K562 (cell line): Measurements from ENCODE around the gene FGF21. TPM values are rescaled to one million over a fixed set of nuclear protein-coding genes. Genes with fewer than 3 reads are reported as not detected.
A peak's percentile ranks its signal among the peaks of the same experiment; 100 is the strongest.

ENCODE experiments used
- ATAC-seq: fragments of 200-7000 bp; cut with Tn5 transposase; 3 replicates; pipeline ENCODE4 v1.9.1; 2020; ENCODE audit warnings: moderate library complexity
- BruUV-seq: library from RNA; stranded (reverse); fragments of 400-500 nt; replicated peaks from 2 replicates; lab custom pipeline; 2021; lab: Mats Ljungman, UMichigan
- CTCF ChIA-PET: fragments of 300-600 bp; formaldehyde crosslinking; extraction: SDS; loops from one replicate; lab custom pipeline; 2021; ENCODE audit warnings: low intra/inter-chr PET ratio; lab: Yijun Ruan, JAX
- POLR2A ChIA-PET: fragments of 300-600, 350-650 bp; sonication (Branson Sonifier 250); formaldehyde crosslinking; extraction: SDS; loops from one replicate; lab custom pipeline; 2021; ENCODE audit warnings: antibody characterized with exemption, inconsistent platforms; lab: Yijun Ruan, JAX
- DNase-seq, 4 experiments: peaks; one replicate each; pipeline versions ENCODE4 v3.0.0 to v3.0.0-alpha.2; 2011 to 2018; ENCODE audit warnings: low spot score in 3 of 4, mixed read lengths in 3 of 4; ENCODE audit errors: extremely low read depth in 1 of 4
- FAIRE-seq: peaks from 2 replicates; lab custom pipeline; 2011; peaks lifted over from hg19 to GRCh38; lab: Jason Lieb, UNC
- H2AFZ ChIP-seq: 2 replicates; pipeline ENCODE4 v1.6.0; 2011; ENCODE audit warnings: low read depth, low read length, control low read depth, inconsistent platforms
- H3K27ac ChIP-seq: fragments of 200-600 bp; 3 replicates; pipeline ENCODE4 v1.8.0; 2011; ENCODE audit warnings: low read depth, mild to moderate bottlenecking, control low read depth, inconsistent platforms, low read length, moderate library complexity, mixed read lengths; ENCODE audit errors: extremely low read depth
- H3K27me3 ChIP-seq, 2 experiments: fragments of 300-600 bp in 1 of 2; 2 replicates in 1 of 2; 3 replicates in 1 of 2; pipeline versions ENCODE4 v1.6.0 to v1.8.0; 2011; ENCODE audit warnings: inconsistent platforms in 2 of 2, low read length in 2 of 2, mild to moderate bottlenecking in 1 of 2, mixed read lengths in 1 of 2, moderate library complexity in 1 of 2; ENCODE audit not compliant: control insufficient read depth in 2 of 2, insufficient read depth in 2 of 2
- H3K36me3 ChIP-seq: fragments of 300-600 bp; 3 replicates; pipeline ENCODE4 v1.8.0; 2011; ENCODE audit warnings: mild to moderate bottlenecking, low read length, inconsistent platforms; ENCODE audit not compliant: control insufficient read depth, insufficient read depth
- H3K4me1 ChIP-seq, 2 experiments: fragments of 200-600 bp in 1 of 2; replicated peaks in 1 of 2; 2 replicates in 1 of 2; 3 replicates in 1 of 2; pipeline versions ENCODE4 v1.5.1 to v1.8.0; 2011; ENCODE audit warnings: inconsistent platforms in 2 of 2, low read length in 2 of 2, mild to moderate bottlenecking in 1 of 2, mixed read lengths in 1 of 2, moderate library complexity in 1 of 2; ENCODE audit not compliant: control insufficient read depth in 2 of 2, insufficient read depth in 2 of 2
- H3K4me2 ChIP-seq: 2 replicates; pipeline ENCODE4 v1.6.1; 2011; ENCODE audit warnings: low read length, control low read depth, inconsistent platforms, mixed read lengths; ENCODE audit not compliant: insufficient read depth
- H3K4me3 ChIP-seq: fragments of 200-600 bp; sonication (generic), shearing (Covaris generic); 2 replicates; pipeline ENCODE4 v1.5.1; 2016; ENCODE audit warnings: control low read depth, inconsistent platforms
- H3K79me2 ChIP-seq: fragments of 200-600 bp; 3 replicates; pipeline ENCODE4 v1.8.0; 2011; ENCODE audit warnings: low read length, inconsistent platforms; ENCODE audit not compliant: control insufficient read depth, insufficient read depth
- H3K9ac ChIP-seq, 2 experiments: 2 replicates each; pipeline versions ENCODE4 v1.6.0 to v1.6.1; 2011; ENCODE audit warnings: low read depth in 2 of 2, low read length in 2 of 2, control low read depth in 1 of 2, inconsistent platforms in 1 of 2, mild to moderate bottlenecking in 1 of 2, mixed read lengths in 1 of 2; ENCODE audit not compliant: insufficient read depth in 1 of 2
- H3K9me1 ChIP-seq: one replicate; pipeline ENCODE4 v1.6.0; 2011; ENCODE audit warnings: inconsistent platforms, mild to moderate bottlenecking, low read length, moderate library complexity; ENCODE audit not compliant: control insufficient read depth, insufficient read depth
- H3K9me3 ChIP-seq: replicated peaks from 2 replicates; pipeline ENCODE4 v1.5.1; 2011; ENCODE audit warnings: low read depth, low read length, inconsistent platforms; ENCODE audit not compliant: control insufficient read depth, insufficient read depth
- H4K20me1 ChIP-seq: replicated peaks from 2 replicates; pipeline ENCODE4 v1.6.1; 2011; ENCODE audit warnings: low read length, inconsistent platforms, mixed read lengths; ENCODE audit not compliant: control insufficient read depth, insufficient read depth
- CEBPG ChIP-seq, 3 experiments: fragments of 200-800 bp in 1 of 3; sonication (Bioruptor generic) in 1 of 3; sonication (generic) in 1 of 3; formaldehyde crosslinking in 1 of 3; IDR thresholded peaks in 2 of 3; conservative IDR thresholded peaks in 1 of 3; 2 replicates each; pipeline versions ENCODE4 v1.6.1 to v1.8.0; 2016 to 2022; ENCODE audit warnings: missing compliant biosample characterization in 2 of 3, missing genetic modification characterization in 2 of 3, mild to moderate bottlenecking in 1 of 3, missing genetic modification reagents in 1 of 3
- CTBP1 ChIP-seq: fragments of 450-650 bp; IDR thresholded peaks from 2 replicates; pipeline ENCODE4 v1.6.1; 2016; ENCODE audit warnings: borderline replicate concordance
- E2F3 ChIP-seq: fragments of 250-450 bp; sonication (Bioruptor Pico); IDR thresholded peaks from 2 replicates; pipeline ENCODE4 v1.4.0; 2020; ENCODE audit warnings: mild to moderate bottlenecking
- EGR1 ChIP-seq: fragments of 450-650 bp; conservative IDR thresholded peaks from 2 replicates; pipeline ENCODE4 v1.6.1; 2017; ENCODE audit warnings: mild to moderate bottlenecking
- HMGXB4 ChIP-seq: sonication (generic); formaldehyde crosslinking; IDR thresholded peaks from 2 replicates; pipeline ENCODE4 v1.8.1; 2023; ENCODE audit warnings: mild to moderate bottlenecking, missing genetic modification reagents
- KAT8 ChIP-seq: fragments of 450-650 bp; IDR thresholded peaks from 2 replicates; pipeline ENCODE4 v1.6.1; 2016; ENCODE audit warnings: low read depth, mild to moderate bottlenecking
- KDM2B ChIP-seq: fragments of 250-450 bp; sonication (Bioruptor Pico); IDR thresholded peaks from 2 replicates; pipeline ENCODE4 v1.8.0; 2021; ENCODE audit warnings: mild to moderate bottlenecking, moderate library complexity
- L3MBTL2 ChIP-seq: fragments of 450-650 bp; IDR thresholded peaks from 2 replicates; pipeline ENCODE4 v1.6.1; 2016; ENCODE audit warnings: mild to moderate bottlenecking, moderate library complexity
- POLR2A ChIP-seq: fragments of 450-650 bp; conservative IDR thresholded peaks from 2 replicates; pipeline ENCODE4 v1.6.1; 2016
- UBTF ChIP-seq, 2 experiments: IDR thresholded peaks; 2 replicates each; pipeline ENCODE4 v1.6.1; 2012; ENCODE audit warnings: improper control_type of control experiment in 2 of 2, low read depth in 2 of 2, low read length in 2 of 2, borderline replicate concordance in 1 of 2
- USF2 ChIP-seq: sonication (generic); formaldehyde crosslinking; IDR thresholded peaks from 2 replicates; pipeline ENCODE4 v1.5.0; 2020; ENCODE audit warnings: missing genetic modification reagents
- VEZF1 ChIP-seq: fragments of 200-800 bp; sonication (Bioruptor generic); IDR thresholded peaks from 2 replicates; pipeline ENCODE4 v1.6.1; 2017; ENCODE audit warnings: missing genetic modification characterization, missing compliant biosample characterization
- ZFX ChIP-seq: sonication (generic); formaldehyde crosslinking; IDR thresholded peaks from 2 replicates; pipeline ENCODE4 v1.8.0; 2022; ENCODE audit warnings: mild to moderate bottlenecking, missing genetic modification reagents, moderate library complexity
- ZNF354B ChIP-seq: fragments of 250-450 bp; sonication (Bioruptor Pico); IDR thresholded peaks from 2 replicates; pipeline ENCODE4 v1.4.0; 2020
- WGBS: fragments of 100-300 bp; shearing (Covaris generic); methylation state at CpG from one replicate; pipeline ENCODE4 v1.1.6; 2016; ENCODE audit warnings: low coverage, mixed read lengths; ENCODE audit not compliant: insufficient coverage; ENCODE audit errors: missing lambda C conversion rate; 5-methylcytosine and 5-hydroxymethylcytosine counted together
- in situ Hi-C: fragments of 300-500 bp; cut with MboI; formaldehyde crosslinking; loops from 4 replicates; pipeline ENCODE4 v1.15.0; 2018; ENCODE audit warnings: inconsistent platforms, mixed read lengths
- intact Hi-C: fragments of 100-400 bp; cut with micrococcal nuclease; formaldehyde crosslinking; loops from 2 replicates; pipeline ENCODE4 v1.14.2; 2022
- polyA plus RNA-seq, 8 experiments: library from polyadenylated mRNA; depleted of rRNA in 4 of 8; stranded (reverse) in 5 of 8; unstranded in 3 of 8; fragments of >200 nt; fragmentation: Nextera tagmentation in 2 of 8; fragmentation: Illumina TruSeq in 1 of 8; extraction: Ambion mirVana in 2 of 8; extraction: Trizol in 1 of 8; gene quantifications; 2 replicates each; pipeline versions ENCODE4 v1.2.1 to v1.2.3, GENCODE V29; 2011 to 2014; ENCODE audit warnings: inconsistent platforms in 1 of 8, missing spikeins in 1 of 8
- total RNA-seq, 7 experiments: library from RNA; depleted of rRNA in 6 of 7; stranded (reverse); fragments of >200 nt in 6 of 7; fragmentation: Illumina TruSeq in 2 of 7; extraction: Trizol in 2 of 7; gene quantifications; 2 replicates each; pipeline versions ENCODE4 v1.2.1 to v1.2.3, GENCODE V29; 2011 to 2021; ENCODE audit warnings: low replicate concordance in 1 of 7

FGF21 gene
- total and polyA plus RNA-seq, 9 of the 15 experiments (the other 6 are each of a cell fraction or from before 2014, with no cell fraction given) = 0.04 to 0.77 (median 0.09) TPM; not detected in 6

GRCh38 chr19:48738557-48739403 is 16.5 kb upstream of the FGF21 start:
- ChIA-PET POLR2A (interaction anchor here (0.6 to 2.7 kb wide), 15 partner anchors 8 to 416 kb away, joined by 3 to 10 read pairs (median 3); partner anchors contain the start of genes IZUMO1, RPL18 and SPHK2), CTCF (interaction anchor here (0.6 to 1.6 kb wide), 5 partner anchors 43 to 102 kb away, joined by 3 to 5 read pairs (median 4); partner anchors contain the start of genes CA11, DBP and FUT2)
- FAIRE-seq = peak; percentile 83
- DNase-seq = peak; percentile 97 to 99 (median 98)
- Histone ChIP-seq H3K9ac (peak overlapping the region; percentile 70 to 95), H4K20me1 (no peaks in the 10 kb centered on the region), H3K4me2 (peak overlapping the region; percentile 89), H3K9me1 (peaks cover 3% of the 10 kb centered on the region), H3K4me1 (peaks cover 43 to 56% of the 10 kb centered on the region in 2 experiments), H3K79me2 (peaks cover 8% of the 10 kb centered on the region; the same call in 2 of the 3 replicates), H3K27me3 (no peaks in the 10 kb centered on the region), H2AFZ (peak overlapping the region; percentile 89), H3K36me3 (no peaks in the 10 kb centered on the region), H3K9me3 (no peaks in the 10 kb centered on the region), H3K27ac (peak overlapping the region; percentile 83), H3K4me3 (peak overlapping the region; percentile 53)
- in situ Hi-C loops (no loop called here), intact Hi-C loops (loop anchor here (1.0 to 5.0 kb wide), 2 partner anchors 63 to 91 kb away; partner anchors contain the start of gene CA11)
- peak; percentile 86 for ATAC-seq
- WGBS = under 1% methylated on average over 58 of the region's 96 CpGs
- no TSS peak for BruUV-seq
- TF ChIP-seq CTBP1 (peak; percentile 98), CEBPG (CRISPR knock-in tag; IDR thresholded peaks at IDR 0.05) (0 out of 2 replicates have a peak, but pooled peaks have one; percentile 9), CEBPG (tag; conservative IDR thresholded peaks at IDR 0.05 in 1 of 2, IDR thresholded peaks at IDR 0.05 in 1 of 2) (no peak), L3MBTL2 (peak; percentile 98), ZNF354B (CRISPR knock-in tag) (no peak), UBTF (IDR thresholded peaks at IDR 0.05; ENCODE audit: borderline replicate concordance in 1 of 2, low read depth in 2 of 2, low read length in 2 of 2) (peak in 1 of 2 experiments; percentile 59; a peak in 2 of 4 replicates), POLR2A (peak; percentile 77), KAT8 (no peak), EGR1 (peak; percentile 77), KDM2B (CRISPR knock-in tag) (0 out of 2 replicates have a peak, but pooled peaks have one; percentile 69), USF2 (CRISPR knock-in tag) (no peak), HMGXB4 (0 out of 2 replicates have a peak, but pooled peaks have one; percentile 44), ZFX (CRISPR knock-in tag) (peak; percentile 63), VEZF1 (CRISPR knock-in tag) (peak; percentile 89), E2F3 (CRISPR knock-in tag) (peak; percentile 88)
